HPDE6-E6E7 (cell line): ENCODE measurements around the gene NTN4.
"Not testable (repeated sequence)": the region's sequence is repeated elsewhere in the genome, so short reads cannot be mapped to it uniquely, and the experiment has no call there.

Experiments used
- DNase-seq: peaks from one replicate; pipeline ENCODE4 v3.0.0; 2011; ENCODE audit warnings: missing footprints; ENCODE audit errors: extremely low spot score

NTN4 gene

GRCh38 chr12:95790033-95790916 lies at the start of gene NTN4:
Gene NTN4 (minus strand): TSS chr12:95790764. CDS start chr12:95790309, 455 bp downstream.
- DNase-seq: no peak

GRCh38 chr12:95838125-95838524 lies 47.6 kb upstream of the NTN4 start:
- no peak for DNase-seq

- no peak for DNase-seq
Observed at GRCh38 chr12:95837240-95838038, 46.9 kb upstream of the NTN4 start.

GRCh38 chr12:95836630-95837239 lies 46.2 kb upstream of the NTN4 start:
- DNase-seq: no peak

GRCh38 chr12:95836185-95836609 lies 45.6 kb upstream of the NTN4 start:
- peak; percentile 57 for DNase-seq

GRCh38 chr12:95834572-95834971 lies 44.0 kb upstream of the NTN4 start:
- no peak for DNase-seq

GRCh38 chr12:95830335-95831089 lies 39.9 kb upstream of the NTN4 start:
- DNase-seq: no peak

GRCh38 chr12:95829395-95829794 lies 38.8 kb upstream of the NTN4 start:
- DNase-seq: no peak

- DNase-seq: peak; percentile 55
Observed at GRCh38 chr12:95820096-95820703, 29.6 kb upstream of the NTN4 start.

- DNase-seq: no peak
Observed at GRCh38 chr12:95815632-95816212, 25.2 kb upstream of the NTN4 start.

- not testable (repeated sequence) for DNase-seq
Observed at GRCh38 chr12:95812155-95812554, 21.6 kb upstream of the NTN4 start.

GRCh38 chr12:95810411-95810810 lies 19.8 kb upstream of the NTN4 start:
- no peak for DNase-seq

GRCh38 chr12:95809000-95809680 lies 18.6 kb upstream of the NTN4 start:
- DNase-seq: no peak

GRCh38 chr12:95808146-95808545 lies 17.6 kb upstream of the NTN4 start:
- no peak for DNase-seq

- peak; percentile 78 for DNase-seq
Observed at GRCh38 chr12:95805864-95806671, 15.5 kb upstream of the NTN4 start.

- DNase-seq: no peak
Observed at GRCh38 chr12:95804291-95804690, 13.7 kb upstream of the NTN4 start.

- no peak for DNase-seq
Observed at GRCh38 chr12:95803817-95804216, 13.3 kb upstream of the NTN4 start.

GRCh38 chr12:95802482-95803270 lies 12.1 kb upstream of the NTN4 start:
- DNase-seq: peak; percentile 60

GRCh38 chr12:95796982-95797289 lies 6.4 kb upstream of the NTN4 start:
- no peak for DNase-seq
